Activated T-cell treated with anti-CD3 and anti-CD28 coated beads for 48 hours (primary cell): ENCODE data around the gene MB.

Experiments used
- DNase-seq: peaks from one replicate; pipeline ENCODE4 v3.0.0-alpha.2; 2020; ENCODE audit warnings: low read depth

Gene MB

GRCh38 chr22:35572556-35572955, 44.6 kb downstream of the MB start:
- DNase-seq, result no peak

DNA sequence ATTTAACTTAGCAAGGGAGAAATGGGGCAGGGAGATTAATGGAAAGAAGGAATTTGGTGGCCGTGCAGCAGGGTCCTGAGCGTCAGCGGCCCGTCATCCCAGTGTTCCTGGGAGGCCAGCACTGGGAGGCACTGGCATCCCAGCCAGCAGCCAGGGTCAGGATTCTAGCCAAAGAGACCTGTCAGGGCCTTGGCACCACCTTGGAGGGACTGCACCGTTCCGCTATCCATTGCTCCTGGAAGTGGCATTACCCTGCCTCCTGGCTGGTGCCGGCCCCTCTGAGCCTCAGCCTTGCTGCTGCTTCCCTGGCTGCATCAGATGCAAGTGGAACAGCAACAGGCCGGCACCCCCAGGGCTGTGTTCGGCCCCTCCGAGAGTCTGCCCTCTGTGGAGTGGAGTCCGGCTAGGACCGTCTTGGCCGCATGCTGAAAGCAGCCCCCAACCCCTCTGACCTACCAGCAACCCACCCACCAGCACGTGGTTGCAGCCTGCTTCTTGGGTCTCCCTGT, 46.4 kb downstream of the MB start:
- no peak for DNase-seq

DNA sequence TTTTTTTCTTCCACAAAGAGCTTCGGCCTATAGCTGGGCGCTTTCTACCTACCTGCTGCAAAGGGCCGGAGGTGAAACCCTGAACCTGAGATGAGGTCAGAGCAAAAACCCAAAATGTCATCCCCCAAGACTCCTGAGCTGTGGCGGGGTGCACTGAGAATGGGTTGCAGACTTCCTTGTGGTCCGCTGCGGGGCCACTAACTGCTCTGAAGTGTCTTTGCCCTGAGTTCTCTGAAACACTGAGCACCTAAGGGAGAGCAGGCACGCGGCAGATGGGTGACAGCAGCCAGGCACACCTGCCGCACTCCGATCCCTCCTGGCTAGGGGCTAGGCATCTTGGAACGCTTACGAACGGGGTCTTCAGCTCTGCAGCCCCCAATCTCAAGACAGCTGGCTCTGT, 47.2 kb downstream of the MB start:
- no peak for DNase-seq

DNA sequence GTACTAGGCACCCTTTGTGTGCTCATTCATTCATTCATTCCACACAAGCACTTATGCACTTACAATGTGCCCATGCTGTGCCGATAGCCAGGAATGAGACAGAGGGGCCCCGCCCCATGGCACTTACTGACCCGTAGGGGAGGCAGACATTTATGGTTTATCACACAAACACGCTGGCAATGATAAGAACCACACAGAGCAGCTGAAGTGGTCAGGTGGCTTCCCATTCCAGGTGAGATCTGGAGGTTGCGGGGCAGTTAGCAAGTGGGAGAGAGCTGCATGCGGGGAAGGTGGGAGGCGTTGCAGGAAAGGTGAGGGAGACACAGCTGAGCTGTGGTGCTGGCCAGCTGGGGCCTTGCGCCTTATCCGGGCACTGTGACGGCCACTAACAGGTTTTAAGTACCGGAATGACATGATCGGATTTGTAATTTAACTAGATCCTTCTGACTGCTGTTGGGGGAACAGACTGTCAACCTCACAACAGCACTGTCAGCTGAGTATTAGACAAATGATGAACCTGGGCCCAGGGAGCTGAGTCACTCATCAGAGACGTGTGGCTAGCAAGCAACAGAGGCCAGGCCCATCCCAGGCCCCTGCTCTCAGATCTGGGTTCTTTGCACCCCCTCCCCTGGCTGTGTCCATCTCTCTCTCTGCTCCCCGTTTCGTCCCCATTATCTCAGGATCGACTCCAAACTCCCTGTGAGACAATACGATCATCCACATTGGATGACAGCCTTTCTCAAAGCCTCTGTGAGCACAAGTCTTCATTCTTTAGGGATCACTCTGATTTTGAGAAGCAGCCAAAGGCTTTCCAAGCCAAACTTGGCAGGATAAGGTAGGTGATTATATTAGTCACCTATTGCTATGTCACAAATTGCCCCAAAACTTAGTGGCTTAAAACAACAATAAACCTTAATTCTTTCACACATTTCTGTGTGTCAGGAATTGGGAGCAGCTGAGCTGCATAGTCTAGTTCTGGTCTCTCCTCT, 48.1 kb downstream of the MB start:
- no peak for DNase-seq

DNA sequence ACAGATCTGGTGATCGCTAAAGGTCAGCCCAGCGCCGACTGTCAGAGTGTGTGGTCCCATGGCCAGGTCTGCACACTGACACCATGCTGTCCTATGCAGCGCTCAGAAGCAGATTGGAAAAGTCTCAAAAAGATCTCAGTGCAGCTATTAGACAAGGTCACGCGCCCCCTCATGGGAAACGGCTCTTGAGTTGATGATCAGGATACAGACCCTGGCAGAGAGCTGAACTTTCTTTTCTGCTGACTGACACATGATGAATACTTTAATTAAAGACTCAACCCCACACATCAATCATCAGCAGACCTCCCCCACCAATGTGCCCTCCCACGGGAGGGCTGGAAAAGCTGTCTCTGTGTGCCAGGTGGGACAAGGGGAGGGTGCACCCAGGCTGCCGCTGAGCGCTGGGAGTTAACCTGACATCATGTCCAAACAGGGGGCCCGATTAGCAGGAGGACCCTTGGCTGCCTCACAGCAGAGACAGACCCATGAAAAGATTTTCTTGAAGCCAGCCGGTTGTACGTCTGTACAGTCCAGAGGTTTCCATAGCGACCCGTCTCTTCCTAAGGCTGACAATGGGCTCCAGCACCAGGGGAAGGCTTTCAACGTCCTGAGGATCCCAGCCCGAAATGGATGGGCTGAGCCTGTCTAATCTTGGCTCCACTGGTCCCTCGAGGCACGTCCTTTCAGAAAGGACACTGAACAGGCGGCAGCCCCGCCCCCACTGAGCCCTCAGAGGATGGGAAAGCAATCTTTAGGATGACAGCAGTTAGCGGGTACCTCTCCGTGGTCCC, 49.6 kb downstream of the MB start:
- DNase-seq, result no peak

DNA sequence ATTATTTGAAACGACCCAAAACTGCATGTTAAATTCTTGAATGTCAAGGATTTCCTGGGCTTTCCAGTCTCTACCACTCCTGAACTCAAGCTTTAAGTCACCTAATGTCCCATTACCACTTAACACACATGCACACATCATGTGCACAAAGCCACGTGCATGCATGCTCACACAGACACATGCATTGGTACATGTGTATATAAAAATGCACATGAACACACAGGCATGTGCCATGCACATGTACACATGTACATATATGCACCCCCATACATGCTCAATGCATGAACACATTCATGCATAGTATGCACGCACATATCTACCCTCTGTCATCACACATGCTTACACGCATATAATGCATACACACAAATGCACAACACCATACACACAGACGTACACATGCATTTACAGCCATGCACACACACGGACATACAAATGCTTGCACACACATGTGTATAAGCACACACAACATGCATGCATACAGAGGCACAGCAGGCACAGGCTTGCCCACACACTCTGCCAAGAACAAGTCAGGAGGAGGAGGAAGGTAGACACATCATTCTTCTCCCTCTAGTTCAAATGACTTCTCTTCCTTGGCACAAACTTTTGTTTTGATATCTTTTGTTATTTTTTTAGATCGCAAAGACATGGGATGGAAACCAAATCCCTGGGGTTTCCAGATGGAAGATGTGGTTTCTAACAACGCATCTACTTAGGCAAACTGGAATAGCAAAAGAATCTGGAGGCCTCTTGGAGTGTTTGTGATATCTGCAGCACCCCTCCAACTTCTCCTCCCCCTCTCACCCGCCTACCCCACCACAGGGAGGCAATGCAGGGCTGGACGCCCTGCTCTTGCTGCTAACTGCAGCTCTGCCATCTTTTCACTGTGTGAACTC, 51.9 kb downstream of the MB start:
- DNase-seq, result no peak

GRCh38 chr22:35563211-35563610, 53.9 kb downstream of the MB start:
- no peak for DNase-seq

GRCh38 chr22:35561796-35562526, 55.2 kb downstream of the MB start:
- DNase-seq, result no peak

- DNase-seq, result no peak
Observed at GRCh38 chr22:35560824-35561223, 56.3 kb downstream of the MB start.

- DNase-seq, result no peak
Observed at GRCh38 chr22:35560366-35560765, 56.8 kb downstream of the MB start.

DNA sequence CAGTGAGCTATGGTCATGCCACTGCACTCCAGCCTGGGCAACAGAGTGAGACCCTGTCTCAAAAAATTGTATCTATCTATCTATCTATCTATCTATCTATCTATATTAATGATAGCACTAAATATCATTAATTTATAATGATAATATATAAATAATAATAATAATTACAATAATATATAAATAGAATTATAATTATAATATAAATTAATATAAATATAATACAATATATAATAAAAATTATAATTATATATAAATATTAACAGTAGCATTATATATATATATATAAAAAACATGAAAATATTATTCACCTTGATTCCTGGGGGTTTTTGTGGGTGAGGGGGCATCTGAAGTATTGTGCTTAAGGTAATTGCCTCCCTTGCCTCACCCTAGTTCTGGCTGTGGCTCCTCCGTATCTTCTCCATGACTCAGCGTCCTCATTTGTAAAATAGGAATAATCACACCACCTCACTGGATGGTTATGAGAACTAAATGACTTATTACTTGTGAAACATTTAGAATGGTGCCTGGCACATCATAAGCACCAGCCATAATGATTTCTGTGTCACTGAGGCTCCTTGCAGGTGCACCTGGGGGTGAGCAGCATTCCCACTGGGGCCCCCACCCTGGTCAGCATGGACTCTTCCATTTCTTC, 57.6 kb downstream of the MB start:
- DNase-seq, result no peak

DNA sequence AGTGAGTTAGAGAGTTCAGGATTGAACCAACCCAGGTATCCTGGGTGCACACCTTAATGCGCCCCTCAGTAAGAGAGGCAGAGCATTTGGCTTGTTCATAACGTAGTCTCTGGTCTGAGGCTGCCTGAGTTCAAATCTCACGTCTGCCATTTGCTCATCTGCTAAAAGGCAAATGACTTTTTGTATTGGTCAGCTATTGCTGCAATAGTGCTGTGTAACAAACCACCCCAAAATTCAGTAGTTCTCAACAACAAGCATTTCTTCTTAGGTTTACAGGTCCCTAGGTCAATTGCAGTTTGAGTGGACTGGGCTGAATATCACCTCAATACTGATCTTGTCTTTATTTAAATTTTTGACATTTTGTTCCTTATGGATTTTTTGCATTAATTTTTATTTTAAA, 58.4 kb downstream of the MB start:
- DNase-seq, result no peak

GRCh38 chr22:35558031-35558430, 59.1 kb downstream of the MB start:
- no peak for DNase-seq
